Gastrocnemius medialis (tissue), 4 donors: ENCODE data around the gene LDHB. TPM values are rescaled to one million over a fixed set of nuclear protein-coding genes. Genes with fewer than 3 reads are reported as not detected.
A peak's percentile ranks its signal among the peaks of the same experiment; 100 is the strongest.

Experiments
- ATAC-seq, 2 donors: fragments of 150-250 bp; one replicate each; pipeline ENCODE4 v1.9.1; 2016
- DNase-seq, 2 donors: peaks; one replicate each; pipeline ENCODE4 v3.0.0-alpha.2; 2019
- H3K27ac ChIP-seq, 4 donors: fragments of 200-600 bp; sonication (generic); 1 replicate in 1 of 4; 2 replicates in 3 of 4; pipeline ENCODE4 v1.5.1; 2016 to 2018; ENCODE audit warnings: mild to moderate bottlenecking in 2 of 4, moderate library complexity in 1 of 4
- H3K27me3 ChIP-seq, 3 donors: fragments of 200-600 bp; sonication (generic) in 2 of 3; 1 replicate in 1 of 3; 2 replicates in 2 of 3; pipeline versions ENCODE4 v1.5.1 to v1.6.0; 2016 to 2019; ENCODE audit warnings: mild to moderate bottlenecking in 1 of 3, moderate library complexity in 1 of 3
- H3K36me3 ChIP-seq, 2 donors: fragments of 200-600 bp; sonication (generic) in 1 of 2; one replicate each; pipeline ENCODE4 v1.5.1; 2017 to 2018
- H3K4me1 ChIP-seq, 2 donors: fragments of 200-600 bp; sonication (generic) in 1 of 2; one replicate each; pipeline ENCODE4 v1.5.1; 2016 to 2017; ENCODE audit warnings: mild to moderate bottlenecking in 2 of 2
- H3K4me3 ChIP-seq, 4 donors: fragments of 200-600 bp; sonication (generic) in 3 of 4; 1 replicate in 1 of 4; 2 replicates in 3 of 4; pipeline ENCODE4 v1.5.1; 2016 to 2019; ENCODE audit warnings: mild to moderate bottlenecking in 2 of 4
- H3K9me3 ChIP-seq, 3 donors: fragments of 200-600 bp; sonication (generic) in 2 of 3; 1 replicate in 1 of 3; 2 replicates in 2 of 3; pipeline ENCODE4 v1.5.1; 2016 to 2019
- POLR2A ChIP-seq, 2 donors: fragments of 450-650 bp; IDR thresholded peaks; one replicate each; pipeline ENCODE4 v1.6.1; 2017; ENCODE audit warnings: antibody characterized with exemption in 2 of 2, mild to moderate bottlenecking in 2 of 2, moderate library complexity in 2 of 2
- in situ Hi-C, 4 donors: fragments of 200-750 bp; cut with MboI; loops; one replicate each; pipeline versions ENCODE4 v1.15.0 to v1.8.0; 2017; ENCODE audit warnings: low sequenced_read_pairs in 4 of 4
- intact Hi-C: fragments of 100-400 bp; cut with DNase I; formaldehyde crosslinking; loops from one replicate; pipeline ENCODE4 v1.15.1; 2023; ENCODE audit warnings: low total_unique reads
- total RNA-seq, 4 donors: library from RNA; depleted of rRNA; stranded (reverse); fragments of >200 nt; gene quantifications; one replicate each; pipeline versions ENCODE4 v1.1.0 to v1.2.3, GENCODE V29; 2016
- TF ChIP-seq, protein P1 (sequence below), 5 experiments: fragments of 450-650 bp in 3 of 5; fragments of 200-600 bp in 2 of 5; sonication (generic) in 2 of 5; IDR thresholded peaks in 4 of 5; conservative IDR thresholded peaks in 1 of 5; 1 replicate in 4 of 5; 2 replicates in 1 of 5; pipeline ENCODE4 v1.5.1; 2016 to 2019; ENCODE audit warnings: antibody characterized with exemption in 5 of 5, mild to moderate bottlenecking in 3 of 5, moderate library complexity in 3 of 5

The LDHB gene
- total RNA-seq, 4 donors from 2014 or later: 76.4 to 229 (median 125) TPM

DNA sequence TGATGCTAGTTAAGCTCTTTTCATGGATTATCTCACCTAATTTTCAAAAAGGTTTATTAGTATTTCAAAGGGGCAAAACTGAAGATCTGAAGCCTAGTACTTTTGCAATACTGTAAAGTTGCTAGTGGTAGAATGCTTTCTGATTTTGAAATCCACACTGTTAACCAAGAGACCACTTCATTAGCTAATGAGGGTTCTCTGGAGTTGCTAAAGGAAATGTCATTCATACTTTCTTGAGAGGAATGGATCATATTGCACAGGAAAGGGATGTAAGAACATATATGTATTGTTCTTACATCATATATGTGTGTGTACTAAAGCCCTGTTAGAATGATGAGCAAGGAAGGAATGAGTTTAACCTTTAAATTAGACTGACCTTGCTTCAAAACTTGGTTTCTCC is 39.0 kb upstream of the LDHB start:
- no peak for ATAC-seq

DNA sequence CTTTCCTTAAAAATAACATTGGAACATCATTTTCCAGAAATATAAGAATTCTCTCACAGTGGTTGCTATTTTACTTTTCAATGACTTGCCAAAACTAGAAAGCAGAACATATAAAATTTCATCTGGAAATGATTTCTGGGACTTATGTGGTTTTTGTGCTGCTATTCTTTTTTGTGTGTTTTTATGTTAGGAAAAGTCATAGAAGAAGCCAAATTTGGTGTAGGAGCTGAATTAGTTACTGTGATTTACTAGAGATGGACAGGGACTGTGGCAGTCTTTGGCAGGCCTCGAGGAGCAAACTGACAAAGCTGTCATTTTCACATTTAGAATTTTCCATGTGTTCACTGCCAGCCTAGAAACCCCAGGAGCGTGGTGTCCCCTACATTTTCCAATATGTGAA is 38.3 kb upstream of the LDHB start:
- ATAC-seq: no peak
- in situ Hi-C loops: loop anchor here in 3 of 4 donors (5.0 to 10.0 kb wide), 4 partner anchors 289 to 329 kb away; no protein-coding TSS in a partner anchor
- H3K4me3 ChIP-seq: no peak overlapping the region
- intact Hi-C loops: loop anchor here (5.0 to 10.0 kb wide), 2 partner anchors 246 to 749 kb away; partner anchors contain the start of gene ABCC9
- no peak for DNase-seq
- no peak for TF ChIP-seq POLR2A (IDR thresholded peaks at IDR 0.05)
- H3K27ac ChIP-seq: peak overlapping the region in 1 of 4 donors; percentile 23
- no peaks in the 10 kb centered on the region for H3K27me3 ChIP-seq
- H3K36me3 ChIP-seq: no peaks in the 10 kb centered on the region
- H3K9me3 ChIP-seq: no peaks in the 10 kb centered on the region
- no peaks in the 10 kb centered on the region for H3K4me1 ChIP-seq

More for the DNA sequence above, 39.0 kb upstream of the LDHB start:
- no peak overlapping the region for H3K27ac ChIP-seq
- intact Hi-C loops (loop anchor here (5.0 to 10.0 kb wide), 2 partner anchors 246 to 748 kb away; partner anchors contain the start of gene ABCC9), in situ Hi-C loops (loop anchor here in 3 of 4 donors (5.0 to 10.0 kb wide), 4 partner anchors 288 to 328 kb away; no protein-coding TSS in a partner anchor)
- no peak overlapping the region for H3K4me3 ChIP-seq
- no peak for TF ChIP-seq POLR2A (IDR thresholded peaks at IDR 0.05)
- TF ChIP-seq, protein P1, sequence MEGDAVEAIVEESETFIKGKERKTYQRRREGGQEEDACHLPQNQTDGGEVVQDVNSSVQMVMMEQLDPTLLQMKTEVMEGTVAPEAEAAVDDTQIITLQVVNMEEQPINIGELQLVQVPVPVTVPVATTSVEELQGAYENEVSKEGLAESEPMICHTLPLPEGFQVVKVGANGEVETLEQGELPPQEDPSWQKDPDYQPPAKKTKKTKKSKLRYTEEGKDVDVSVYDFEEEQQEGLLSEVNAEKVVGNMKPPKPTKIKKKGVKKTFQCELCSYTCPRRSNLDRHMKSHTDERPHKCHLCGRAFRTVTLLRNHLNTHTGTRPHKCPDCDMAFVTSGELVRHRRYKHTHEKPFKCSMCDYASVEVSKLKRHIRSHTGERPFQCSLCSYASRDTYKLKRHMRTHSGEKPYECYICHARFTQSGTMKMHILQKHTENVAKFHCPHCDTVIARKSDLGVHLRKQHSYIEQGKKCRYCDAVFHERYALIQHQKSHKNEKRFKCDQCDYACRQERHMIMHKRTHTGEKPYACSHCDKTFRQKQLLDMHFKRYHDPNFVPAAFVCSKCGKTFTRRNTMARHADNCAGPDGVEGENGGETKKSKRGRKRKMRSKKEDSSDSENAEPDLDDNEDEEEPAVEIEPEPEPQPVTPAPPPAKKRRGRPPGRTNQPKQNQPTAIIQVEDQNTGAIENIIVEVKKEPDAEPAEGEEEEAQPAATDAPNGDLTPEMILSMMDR (IDR thresholded peaks at IDR 0.05 in 4 of 5, conservative IDR thresholded peaks at IDR 0.05 in 1 of 5): no peak
- H3K4me1 ChIP-seq: no peaks in the 10 kb centered on the region
- H3K9me3 ChIP-seq: no peaks in the 10 kb centered on the region
- no peaks in the 10 kb centered on the region for H3K27me3 ChIP-seq
- no peaks in the 10 kb centered on the region for H3K36me3 ChIP-seq
- no peak for DNase-seq

DNA sequence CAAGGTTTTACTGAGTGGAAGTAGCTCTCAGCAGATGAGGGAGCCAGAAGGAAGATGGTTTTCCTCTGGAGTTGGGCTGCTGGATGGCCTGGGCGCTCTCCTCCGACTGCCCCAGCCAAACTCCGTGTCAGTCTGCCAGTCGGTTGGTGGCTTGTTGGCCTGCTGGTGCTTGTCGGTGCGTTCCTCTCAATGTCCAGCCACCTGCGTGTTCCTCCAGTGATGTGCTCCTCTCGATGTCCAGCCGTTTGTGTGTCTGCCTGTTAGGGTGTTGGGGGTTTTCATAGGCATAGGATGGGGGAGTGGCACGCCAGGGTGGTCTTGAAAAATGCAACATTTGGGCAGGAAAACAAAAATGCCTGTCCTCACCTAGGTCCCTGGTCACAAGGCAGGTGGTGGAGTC is 37.0 kb upstream of the LDHB start:
- Histone ChIP-seq H3K27me3 (no peaks in the 10 kb centered on the region), H3K36me3 (no peaks in the 10 kb centered on the region), H3K9me3 (no peaks in the 10 kb centered on the region), H3K4me3 (no peak overlapping the region), H3K4me1 (no peaks in the 10 kb centered on the region), H3K27ac (no peak overlapping the region)
- in situ Hi-C loops (loop anchor here in 3 of 4 donors (5.0 to 10.0 kb wide), 4 partner anchors 290 to 330 kb away; no protein-coding TSS in a partner anchor), intact Hi-C loops (loop anchor here (5.0 to 10.0 kb wide), 2 partner anchors 248 to 750 kb away; partner anchors contain the start of gene ABCC9)
- no peak for DNase-seq
- TF ChIP-seq POLR2A (IDR thresholded peaks at IDR 0.05): no peak
- TF ChIP-seq, protein P1 (IDR thresholded peaks at IDR 0.05 in 4 of 5, conservative IDR thresholded peaks at IDR 0.05 in 1 of 5): no peak
- no peak for ATAC-seq

DNA sequence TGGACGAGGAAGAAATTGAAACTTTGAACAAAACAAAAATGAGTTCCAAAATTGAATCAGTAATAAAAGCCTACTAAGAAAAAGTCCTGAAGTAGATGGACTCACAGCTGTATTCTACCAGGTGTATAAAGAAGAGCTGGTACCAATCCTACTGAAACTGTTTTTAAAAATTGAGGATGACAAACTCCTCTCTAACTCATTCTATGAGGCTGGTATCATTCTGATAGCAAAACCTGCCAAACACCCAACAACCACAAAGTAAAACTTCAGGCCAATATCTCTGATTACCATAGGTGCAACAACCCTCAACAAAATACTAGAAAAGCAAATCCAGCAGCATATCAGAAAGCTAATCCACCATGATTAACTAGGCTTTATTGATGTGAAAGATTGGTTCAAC is 33.9 kb upstream of the LDHB start:
- H3K4me1 ChIP-seq: no peaks in the 10 kb centered on the region
- in situ Hi-C loops (loop anchor here in 2 of 4 donors (10.0 kb wide), 3 partner anchors 293 to 333 kb away; no protein-coding TSS in a partner anchor), intact Hi-C loops (loop anchor here (10.0 kb wide), 1 partner anchor 753 kb away; no protein-coding TSS in a partner anchor)
- no peak overlapping the region for H3K4me3 ChIP-seq
- DNase-seq (no peak), ATAC-seq (no peak)
- H3K36me3 ChIP-seq: no peaks in the 10 kb centered on the region
- no peak for TF ChIP-seq POLR2A (IDR thresholded peaks at IDR 0.05)
- TF ChIP-seq, protein P1 (IDR thresholded peaks at IDR 0.05 in 4 of 5, conservative IDR thresholded peaks at IDR 0.05 in 1 of 5): no peak
- no peaks in the 10 kb centered on the region for H3K9me3 ChIP-seq
- H3K27me3 ChIP-seq: no peaks in the 10 kb centered on the region
- no peak overlapping the region for H3K27ac ChIP-seq

DNA sequence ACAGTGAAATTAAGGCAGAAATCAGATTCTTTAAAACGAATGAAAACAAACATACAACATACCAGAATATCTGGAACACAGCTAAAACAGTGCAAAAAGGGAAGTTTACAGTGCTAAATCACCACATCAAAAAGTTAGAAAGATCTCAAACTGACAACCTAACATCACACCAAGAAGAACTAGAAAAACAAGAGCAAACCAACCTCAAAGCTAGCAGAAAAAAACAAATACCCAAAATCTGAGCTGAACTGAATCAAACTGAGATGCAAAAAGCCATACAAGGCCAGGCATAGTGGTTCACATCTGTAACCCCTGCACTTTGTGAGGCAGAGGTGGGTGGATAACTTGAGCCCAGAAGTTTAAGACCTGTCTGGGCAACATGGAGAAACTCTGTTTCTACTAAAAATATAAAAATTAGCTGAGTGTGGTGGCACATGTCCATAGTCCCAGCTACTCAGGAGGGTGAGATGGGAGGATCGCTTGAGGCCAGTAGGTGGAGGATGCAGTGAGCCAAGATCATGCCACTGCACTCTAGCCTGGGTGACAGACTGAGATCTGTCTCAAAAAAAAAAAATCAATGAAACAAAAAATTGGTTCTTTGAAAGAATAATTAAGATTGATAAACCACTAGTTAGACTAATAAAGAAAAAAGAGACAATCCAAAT is 33.2 kb upstream of the LDHB start:
- ATAC-seq (no peak), DNase-seq (no peak)
- Histone ChIP-seq H3K27ac (no peak overlapping the region), H3K9me3 (no peaks in the 10 kb centered on the region), H3K4me3 (no peak overlapping the region), H3K36me3 (no peaks in the 10 kb centered on the region), H3K27me3 (no peaks in the 10 kb centered on the region), H3K4me1 (no peaks in the 10 kb centered on the region)
- in situ Hi-C loops (loop anchor here in 2 of 4 donors (10.0 kb wide), 3 partner anchors 294 to 334 kb away; no protein-coding TSS in a partner anchor), intact Hi-C loops (loop anchor here (10.0 kb wide), 1 partner anchor 754 kb away; no protein-coding TSS in a partner anchor)
- no peak for TF ChIP-seq POLR2A (IDR thresholded peaks at IDR 0.05)
- TF ChIP-seq, protein P1 (IDR thresholded peaks at IDR 0.05 in 4 of 5, conservative IDR thresholded peaks at IDR 0.05 in 1 of 5): no peak
